ENCODE measurements around the gene CCDC88C. TPM values are rescaled to one million over a fixed set of nuclear protein-coding genes. Genes with fewer than 3 reads are reported as not detected.

The CCDC88C gene
- total RNA-seq, 1 experiment from 2014 or later, result 64.8 TPM

DNA sequence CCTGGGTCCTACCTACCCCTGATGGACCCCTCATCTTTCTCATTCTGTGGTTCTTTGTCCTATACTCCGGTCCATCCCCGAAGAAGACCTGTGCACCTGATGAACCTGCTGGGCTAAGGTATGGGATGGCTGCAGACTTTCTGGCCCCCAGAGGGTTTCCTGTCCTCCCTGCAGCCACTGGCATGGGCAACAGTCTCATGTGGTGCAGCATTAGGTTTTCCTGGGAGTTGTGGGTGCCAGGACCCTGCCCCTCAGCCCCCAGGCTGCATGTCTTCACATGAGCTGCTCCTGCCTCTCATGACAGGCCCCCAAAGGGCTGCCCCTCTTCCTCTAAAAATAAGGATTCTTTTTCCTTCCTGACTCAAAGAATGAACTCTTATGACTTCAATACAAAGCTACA lies 100.9 kb downstream of the CCDC88C start:
- Mint-ChIP-seq H3K4me1 (no peaks in the 10 kb centered on the region), H3K27me3 (ENCODE audit: low read depth) (no peaks in the 10 kb centered on the region), H3K9me3 (peaks cover 30% of the 10 kb centered on the region), H3K36me3 (peaks cover 78% of the 10 kb centered on the region), H3K4me3 (no peak overlapping the region), H3K27ac (no peak overlapping the region)
- TF ChIP-seq EMX1 (CRISPR knock-in tag; IDR thresholded peaks at IDR 0.05), result no peak
- DNase-seq (ENCODE audit: low spot score), result no peak
- no peak for ATAC-seq
- ChIA-PET POLR2A (no interaction called here), CTCF (interaction anchor here (0.9 kb wide), 1 partner anchor 30 kb away, joined by 4 read pairs; no protein-coding TSS in a partner anchor)

DNA sequence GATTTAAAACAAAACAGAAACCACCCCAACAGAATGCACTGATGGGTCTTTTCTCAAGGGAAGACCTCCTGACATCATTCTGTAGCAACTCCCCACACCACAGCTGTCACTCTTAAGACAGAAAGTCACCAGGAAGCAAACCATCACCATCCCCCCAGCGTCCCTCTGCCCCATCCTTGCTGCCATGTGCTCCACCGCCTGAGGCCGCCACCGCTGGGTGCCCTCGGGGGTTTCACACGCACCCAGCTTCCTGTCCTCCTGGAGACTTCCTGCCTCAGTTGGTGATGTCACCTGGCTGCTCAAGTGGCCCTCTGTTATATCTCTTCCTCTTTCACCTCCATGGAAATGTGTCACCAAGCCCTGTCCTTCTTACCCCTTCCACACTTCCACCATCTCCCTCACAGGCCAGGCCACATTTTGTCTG lies 101.8 kb downstream of the CCDC88C start:
- H3K4me1 Mint-ChIP-seq, result no peaks in the 10 kb centered on the region
- H3K36me3 Mint-ChIP-seq, result peaks cover 80% of the 10 kb centered on the region
- ATAC-seq (no peak), DNase-seq (ENCODE audit: low spot score) (no peak)
- no peaks in the 10 kb centered on the region for H3K27me3 Mint-ChIP-seq (ENCODE audit: low read depth)
- ChIA-PET CTCF (no interaction called here), POLR2A (interaction anchor here (0.6 kb wide), 1 partner anchor 656 kb away, joined by 3 read pairs; no protein-coding TSS in a partner anchor)
- H3K4me3 Mint-ChIP-seq, result no peak overlapping the region
- H3K9me3 Mint-ChIP-seq, result peaks cover 30% of the 10 kb centered on the region
- H3K27ac Mint-ChIP-seq, result no peak overlapping the region
- TF ChIP-seq SP1 (CRISPR knock-in tag; conservative IDR thresholded peaks at IDR 0.05) (no peak), SMAD3 (CRISPR knock-in tag; IDR thresholded peaks at IDR 0.05; ENCODE audit: borderline replicate concordance) (no peak), GRHL2 (CRISPR knock-in tag; IDR thresholded peaks at IDR 0.05; ENCODE audit: insufficient replicate concordance, severe bottlenecking) (no peak), RELA (CRISPR knock-in tag; IDR thresholded peaks at IDR 0.05; ENCODE audit: borderline replicate concordance) (no peak), ELF4 (CRISPR knock-in tag; IDR thresholded peaks at IDR 0.05; ENCODE audit: low read depth) (no peak), MYBL2 (CRISPR knock-in tag; IDR thresholded peaks at IDR 0.05) (no peak)
- TF ChIP-seq, protein P1, sequence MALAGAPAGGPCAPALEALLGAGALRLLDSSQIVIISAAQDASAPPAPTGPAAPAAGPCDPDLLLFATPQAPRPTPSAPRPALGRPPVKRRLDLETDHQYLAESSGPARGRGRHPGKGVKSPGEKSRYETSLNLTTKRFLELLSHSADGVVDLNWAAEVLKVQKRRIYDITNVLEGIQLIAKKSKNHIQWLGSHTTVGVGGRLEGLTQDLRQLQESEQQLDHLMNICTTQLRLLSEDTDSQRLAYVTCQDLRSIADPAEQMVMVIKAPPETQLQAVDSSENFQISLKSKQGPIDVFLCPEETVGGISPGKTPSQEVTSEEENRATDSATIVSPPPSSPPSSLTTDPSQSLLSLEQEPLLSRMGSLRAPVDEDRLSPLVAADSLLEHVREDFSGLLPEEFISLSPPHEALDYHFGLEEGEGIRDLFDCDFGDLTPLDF (CRISPR knock-in tag; IDR thresholded peaks at IDR 0.05), result no peak
- TF ChIP-seq, protein P2, sequence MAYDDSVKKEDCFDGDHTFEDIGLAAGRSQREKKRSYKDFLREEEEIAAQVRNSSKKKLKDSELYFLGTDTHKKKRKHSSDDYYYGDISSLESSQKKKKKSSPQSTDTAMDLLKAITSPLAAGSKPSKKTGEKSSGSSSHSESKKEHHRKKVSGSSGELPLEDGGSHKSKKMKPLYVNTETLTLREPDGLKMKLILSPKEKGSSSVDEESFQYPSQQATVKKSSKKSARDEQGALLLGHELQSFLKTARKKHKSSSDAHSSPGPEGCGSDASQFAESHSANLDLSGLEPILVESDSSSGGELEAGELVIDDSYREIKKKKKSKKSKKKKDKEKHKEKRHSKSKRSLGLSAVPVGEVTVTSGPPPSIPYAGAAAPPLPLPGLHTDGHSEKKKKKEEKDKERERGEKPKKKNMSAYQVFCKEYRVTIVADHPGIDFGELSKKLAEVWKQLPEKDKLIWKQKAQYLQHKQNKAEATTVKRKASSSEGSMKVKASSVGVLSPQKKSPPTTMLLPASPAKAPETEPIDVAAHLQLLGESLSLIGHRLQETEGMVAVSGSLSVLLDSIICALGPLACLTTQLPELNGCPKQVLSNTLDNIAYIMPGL (CRISPR knock-in tag; IDR thresholded peaks at IDR 0.05), result no peak
- TF ChIP-seq, protein P3, sequence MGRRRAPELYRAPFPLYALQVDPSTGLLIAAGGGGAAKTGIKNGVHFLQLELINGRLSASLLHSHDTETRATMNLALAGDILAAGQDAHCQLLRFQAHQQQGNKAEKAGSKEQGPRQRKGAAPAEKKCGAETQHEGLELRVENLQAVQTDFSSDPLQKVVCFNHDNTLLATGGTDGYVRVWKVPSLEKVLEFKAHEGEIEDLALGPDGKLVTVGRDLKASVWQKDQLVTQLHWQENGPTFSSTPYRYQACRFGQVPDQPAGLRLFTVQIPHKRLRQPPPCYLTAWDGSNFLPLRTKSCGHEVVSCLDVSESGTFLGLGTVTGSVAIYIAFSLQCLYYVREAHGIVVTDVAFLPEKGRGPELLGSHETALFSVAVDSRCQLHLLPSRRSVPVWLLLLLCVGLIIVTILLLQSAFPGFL (CRISPR knock-in tag; IDR thresholded peaks at IDR 0.05; ENCODE audit: borderline replicate concordance), result no peak

DNA sequence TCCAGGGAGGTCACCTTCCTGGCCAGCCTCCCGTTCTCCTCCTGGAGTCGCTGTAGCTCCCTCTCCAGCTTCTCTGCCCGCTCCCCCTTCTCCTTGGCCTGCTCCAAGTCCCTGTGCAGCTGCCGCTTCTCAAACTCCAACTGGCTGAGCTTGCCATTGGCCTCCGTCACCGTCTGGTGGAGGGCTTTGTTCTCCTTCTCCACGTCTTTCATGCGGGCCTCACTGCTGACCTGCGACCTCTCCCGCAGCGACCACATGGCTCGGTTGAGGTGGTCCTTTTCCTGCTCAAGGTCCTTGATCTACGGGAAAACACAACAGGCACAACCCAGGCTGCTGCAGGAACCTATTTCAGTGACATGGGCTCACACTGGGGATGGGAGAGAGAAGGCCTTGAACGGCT lies 103.8 kb downstream of the CCDC88C start:
- no peaks in the 10 kb centered on the region for H3K4me1 Mint-ChIP-seq
- peak overlapping the region; percentile 65; the same call in 1 of the 2 replicates for H3K27ac Mint-ChIP-seq
- no peak overlapping the region for H3K4me3 Mint-ChIP-seq
- peaks cover 87% of the 10 kb centered on the region for H3K36me3 Mint-ChIP-seq
- CTCF ChIA-PET, result interaction anchor here (1.6 kb wide), 1 partner anchor 10 kb away, joined by 9 read pairs; no protein-coding TSS in a partner anchor
- TF ChIP-seq, protein P4, sequence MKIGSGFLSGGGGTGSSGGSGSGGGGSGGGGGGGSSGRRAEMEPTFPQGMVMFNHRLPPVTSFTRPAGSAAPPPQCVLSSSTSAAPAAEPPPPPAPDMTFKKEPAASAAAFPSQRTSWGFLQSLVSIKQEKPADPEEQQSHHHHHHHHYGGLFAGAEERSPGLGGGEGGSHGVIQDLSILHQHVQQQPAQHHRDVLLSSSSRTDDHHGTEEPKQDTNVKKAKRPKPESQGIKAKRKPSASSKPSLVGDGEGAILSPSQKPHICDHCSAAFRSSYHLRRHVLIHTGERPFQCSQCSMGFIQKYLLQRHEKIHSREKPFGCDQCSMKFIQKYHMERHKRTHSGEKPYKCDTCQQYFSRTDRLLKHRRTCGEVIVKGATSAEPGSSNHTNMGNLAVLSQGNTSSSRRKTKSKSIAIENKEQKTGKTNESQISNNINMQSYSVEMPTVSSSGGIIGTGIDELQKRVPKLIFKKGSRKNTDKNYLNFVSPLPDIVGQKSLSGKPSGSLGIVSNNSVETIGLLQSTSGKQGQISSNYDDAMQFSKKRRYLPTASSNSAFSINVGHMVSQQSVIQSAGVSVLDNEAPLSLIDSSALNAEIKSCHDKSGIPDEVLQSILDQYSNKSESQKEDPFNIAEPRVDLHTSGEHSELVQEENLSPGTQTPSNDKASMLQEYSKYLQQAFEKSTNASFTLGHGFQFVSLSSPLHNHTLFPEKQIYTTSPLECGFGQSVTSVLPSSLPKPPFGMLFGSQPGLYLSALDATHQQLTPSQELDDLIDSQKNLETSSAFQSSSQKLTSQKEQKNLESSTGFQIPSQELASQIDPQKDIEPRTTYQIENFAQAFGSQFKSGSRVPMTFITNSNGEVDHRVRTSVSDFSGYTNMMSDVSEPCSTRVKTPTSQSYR (CRISPR knock-in tag; IDR thresholded peaks at IDR 0.05), result no peak
- TF ChIP-seq NFATC4 (CRISPR knock-in tag; IDR thresholded peaks at IDR 0.05), result no peak
- TF ChIP-seq CREM (CRISPR knock-in tag; IDR thresholded peaks at IDR 0.05), result no peak
- TF ChIP-seq CREB1 (CRISPR knock-in tag; IDR thresholded peaks at IDR 0.05), result no peak
- TF ChIP-seq, protein P5, sequence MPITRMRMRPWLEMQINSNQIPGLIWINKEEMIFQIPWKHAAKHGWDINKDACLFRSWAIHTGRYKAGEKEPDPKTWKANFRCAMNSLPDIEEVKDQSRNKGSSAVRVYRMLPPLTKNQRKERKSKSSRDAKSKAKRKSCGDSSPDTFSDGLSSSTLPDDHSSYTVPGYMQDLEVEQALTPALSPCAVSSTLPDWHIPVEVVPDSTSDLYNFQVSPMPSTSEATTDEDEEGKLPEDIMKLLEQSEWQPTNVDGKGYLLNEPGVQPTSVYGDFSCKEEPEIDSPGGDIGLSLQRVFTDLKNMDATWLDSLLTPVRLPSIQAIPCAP (CRISPR knock-in tag; IDR thresholded peaks at IDR 0.05), result no peak
- TF ChIP-seq CBFB (CRISPR knock-in tag; IDR thresholded peaks at IDR 0.05; ENCODE audit: low read depth), result no peak
- no peak for TF ChIP-seq NR1H2 (CRISPR knock-in tag; IDR thresholded peaks at IDR 0.05)
- no peak for DNase-seq (ENCODE audit: low spot score)
- peaks cover 30% of the 10 kb centered on the region for H3K9me3 Mint-ChIP-seq
- POLR2A ChIA-PET, result interaction anchor here (0.5 kb wide), 1 partner anchor 400 kb away, joined by 3 read pairs; no protein-coding TSS in a partner anchor
- ATAC-seq, result no peak
- H3K27me3 Mint-ChIP-seq (ENCODE audit: low read depth), result no peaks in the 10 kb centered on the region
